Measurements from ENCODE around the gene C1orf216. TPM values are rescaled to one million over a fixed set of nuclear protein-coding genes. Genes with fewer than 3 reads are reported as not detected.
"Not testable (repeated sequence)": the region's sequence is repeated elsewhere in the genome, so short reads cannot be mapped to it uniquely, and the experiment has no call there.

C1orf216 gene
- total and polyA plus RNA-seq, 10 of the 15 experiments (the other 5 are each of a cell fraction or from before 2014, with no cell fraction given): 2.9 to 17.2 (median 11.3) TPM

DNA sequence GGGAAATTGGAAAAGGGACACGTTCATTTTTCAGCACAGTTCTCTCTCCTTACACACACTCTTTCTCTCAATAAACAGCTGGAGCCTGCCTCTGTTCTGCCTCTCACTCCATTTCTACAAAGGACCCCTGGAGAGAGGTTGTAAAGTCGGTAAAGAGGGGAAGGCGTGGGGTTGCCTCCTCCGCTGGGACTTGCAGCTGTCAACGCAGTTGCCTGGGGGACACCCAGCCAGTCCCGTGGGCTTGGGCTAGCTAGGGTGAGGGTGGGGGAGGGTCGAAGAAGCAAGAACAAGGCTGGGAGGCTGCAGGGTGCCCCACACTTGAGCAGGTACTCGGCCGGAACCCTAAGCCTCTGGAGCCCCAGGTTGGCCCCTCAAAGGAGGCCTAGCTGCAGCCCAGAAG, 27.6 kb downstream of the C1orf216 start:
- Histone ChIP-seq H3K4me1 (ENCODE audit: control insufficient read depth, insufficient read depth, low read length) (no peaks in the 10 kb centered on the region), H3K27me3 (replicated peaks in 1 of 2; ENCODE audit: control insufficient read depth in 2 of 2, insufficient read depth in 2 of 2, low read length in 1 of 2) (peaks cover 0 to 2% of the 10 kb centered on the region in 2 experiments; a peak in 2 of 4 replicates), H4K20me1 (ENCODE audit: control insufficient read depth, insufficient read depth) (no peaks in the 10 kb centered on the region), H3K4me2 (ENCODE audit: control insufficient read depth, insufficient read depth) (no peak overlapping the region), H3K4me3 (no peak overlapping the region), H3K36me3 (ENCODE audit: control insufficient read depth in 2 of 2, insufficient read depth in 2 of 2, low read length in 1 of 2) (no peaks in the 10 kb centered on the region), H3K9ac (ENCODE audit: control insufficient read depth, insufficient read depth, low read length) (no peak overlapping the region), H3K9me3 (replicated peaks; ENCODE audit: control insufficient read depth, insufficient read depth, low read length) (no peaks in the 10 kb centered on the region), H3K27ac (ENCODE audit: control insufficient read depth, insufficient read depth) (no peak overlapping the region), H3K79me2 (ENCODE audit: control insufficient read depth, insufficient read depth, low read length) (no peaks in the 10 kb centered on the region), H2AFZ (ENCODE audit: control insufficient read depth, low read depth, low read length) (no peak overlapping the region)
- ChIA-PET SMC1A (ENCODE audit: uncharacterized antibody, unreplicated experiment) (no interaction called here), POLR2A (interaction anchor here (0.6 kb wide), 1 partner anchor 700 kb away, joined by 3 read pairs; no protein-coding TSS in a partner anchor), RAD21 (ENCODE audit: unreplicated experiment) (no interaction called here), CTCF (no interaction called here)
- FAIRE-seq (no peak), ATAC-seq (no peak), DNase-seq (ENCODE audit: low read depth, low spot score) (no peak)
- 32% methylated on average over 9 of the region's 9 CpGs for WGBS (ENCODE audit: insufficient coverage, insufficient replicate concordance, low lambda C conversion rate, missing lambda C conversion rate)
- no TSS peak for BruUV-seq (replicated peaks)
- in situ Hi-C loops (cut with MboI) (no loop called here), intact Hi-C loops (cut with micrococcal nuclease; ENCODE audit: unreplicated experiment) (no loop called here)
- TF ChIP-seq SMARCA5 (IDR thresholded peaks at IDR 0.05): no peak

DNA sequence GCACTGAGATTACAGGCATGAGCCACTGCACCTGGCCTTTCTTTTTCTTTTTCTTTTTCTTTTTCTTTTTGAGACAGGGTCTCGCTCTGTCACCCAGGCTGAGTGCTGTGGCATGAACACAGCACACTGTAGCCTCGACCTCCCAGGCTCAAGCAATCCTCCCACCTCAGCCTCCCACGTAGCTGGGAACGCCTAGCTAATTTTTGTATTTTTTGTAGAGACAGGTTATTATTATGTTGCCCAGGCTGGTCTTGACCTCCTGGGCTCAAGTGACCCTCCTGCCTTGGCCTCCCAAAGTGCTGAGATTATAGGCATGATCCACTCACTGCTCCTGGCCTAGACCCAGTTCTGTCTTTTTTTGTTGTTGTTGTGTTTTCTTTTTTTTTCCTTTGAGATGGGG, 28.6 kb downstream of the C1orf216 start:
- RAD21 ChIA-PET (ENCODE audit: unreplicated experiment); intact Hi-C loops (cut with micrococcal nuclease; ENCODE audit: unreplicated experiment); H3K9me3 ChIP-seq (replicated peaks; ENCODE audit: control insufficient read depth, insufficient read depth, low read length); H4K20me1 ChIP-seq (ENCODE audit: control insufficient read depth, insufficient read depth); H2AFZ ChIP-seq (ENCODE audit: control insufficient read depth, low read depth, low read length); H3K4me3 ChIP-seq; in situ Hi-C loops (cut with MboI); H3K79me2 ChIP-seq (ENCODE audit: control insufficient read depth, insufficient read depth, low read length); CTCF ChIA-PET; ATAC-seq; H3K4me2 ChIP-seq (ENCODE audit: control insufficient read depth, insufficient read depth); SMC1A ChIA-PET (ENCODE audit: uncharacterized antibody, unreplicated experiment); BruUV-seq (replicated peaks); FAIRE-seq; H3K36me3 ChIP-seq (ENCODE audit: control insufficient read depth in 2 of 2, insufficient read depth in 2 of 2, low read length in 1 of 2); H3K4me1 ChIP-seq (ENCODE audit: control insufficient read depth, insufficient read depth, low read length); H3K9ac ChIP-seq (ENCODE audit: control insufficient read depth, insufficient read depth, low read length); DNase-seq (ENCODE audit: low read depth, low spot score); H3K27me3 ChIP-seq (replicated peaks in 1 of 2; ENCODE audit: control insufficient read depth in 2 of 2, insufficient read depth in 2 of 2, low read length in 1 of 2); H3K27ac ChIP-seq (ENCODE audit: control insufficient read depth, insufficient read depth): not testable (repeated sequence)
- POLR2A ChIA-PET: interaction anchor here (0.6 kb wide), 1 partner anchor 230 kb away, joined by 3 read pairs; no protein-coding TSS in a partner anchor
- 45% methylated on average over 4 of the region's 4 CpGs for WGBS (ENCODE audit: insufficient coverage, insufficient replicate concordance, low lambda C conversion rate, missing lambda C conversion rate)
